Spleen (tissue), 11 donors: ENCODE data around the gene CXCL6. TPM values are rescaled to one million over a fixed set of nuclear protein-coding genes. Genes with fewer than 3 reads are reported as not detected.
A peak's percentile ranks its signal among the peaks of the same experiment; 100 is the strongest.

ENCODE experiments used
- DNase-seq: peaks from one replicate; pipeline ENCODE4 v3.0.0-alpha.2; 2020
- H3K27ac ChIP-seq, 8 donors: fragments of 200-600 bp; sonication (generic) in 7 of 8; 1 replicate in 4 of 8; 2 replicates in 4 of 8; pipeline versions ENCODE4 v1.5.0 to v1.8.0; 2016 to 2021; ENCODE audit warnings: inconsistent platforms in 4 of 8, mild to moderate bottlenecking in 4 of 8, moderate library complexity in 1 of 8
- H3K27me3 ChIP-seq, 7 donors: fragments of 200-600 bp; sonication (generic) in 6 of 7; replicated peaks in 1 of 7; 1 replicate in 4 of 7; 2 replicates in 3 of 7; pipeline versions ENCODE4 v1.5.0 to v1.8.0; 2016 to 2021; ENCODE audit warnings: inconsistent platforms in 3 of 7, mild to moderate bottlenecking in 1 of 7
- H3K36me3 ChIP-seq, 6 donors: fragments of 200-600 bp; sonication (generic) in 5 of 6; 1 replicate in 4 of 6; 2 replicates in 2 of 6; pipeline versions ENCODE4 v1.5.0 to v1.8.0; 2016 to 2021; ENCODE audit warnings: inconsistent platforms in 2 of 6
- H3K4me1 ChIP-seq, 6 donors: fragments of 200-600 bp; sonication (generic) in 5 of 6; 1 replicate in 3 of 6; 2 replicates in 3 of 6; pipeline versions ENCODE4 v1.5.0 to v1.8.0; 2016 to 2021; ENCODE audit warnings: inconsistent platforms in 3 of 6
- H3K4me3 ChIP-seq, 8 donors: fragments of 200-600 bp; sonication (generic) in 7 of 8; 1 replicate in 4 of 8; 2 replicates in 4 of 8; pipeline versions ENCODE4 v1.5.0 to v1.8.0; 2016 to 2021; ENCODE audit warnings: inconsistent platforms in 4 of 8, mild to moderate bottlenecking in 4 of 8, moderate library complexity in 2 of 8
- H3K9me3 ChIP-seq, 8 donors: fragments of 200-600 bp; sonication (generic) in 7 of 8; 1 replicate in 4 of 8; 2 replicates in 4 of 8; pipeline versions ENCODE4 v1.5.0 to v1.8.0; 2016 to 2021; ENCODE audit warnings: inconsistent platforms in 4 of 8
- CTCF ChIP-seq, 11 experiments: fragments of 200-600 bp in 7 of 11; fragments of 450-650 bp in 4 of 11; sonication (generic) in 4 of 11; IDR thresholded peaks in 8 of 11; conservative IDR thresholded peaks in 3 of 11; 1 replicate in 7 of 11; 2 replicates in 4 of 11; pipeline versions ENCODE4 v1.4.0 to v1.8.0; 2016 to 2021; ENCODE audit warnings: antibody characterized with exemption in 11 of 11, inconsistent platforms in 4 of 11, mild to moderate bottlenecking in 1 of 11
- POLR2A ChIP-seq, 3 donors: fragments of 450-650 bp; IDR thresholded peaks; one replicate each; pipeline ENCODE4 v1.5.1; 2017; ENCODE audit warnings: antibody characterized with exemption in 3 of 3, mild to moderate bottlenecking in 1 of 3
- POLR2AphosphoS5 ChIP-seq, 3 donors: sonication (generic); formaldehyde crosslinking; IDR thresholded peaks; one replicate each; pipeline ENCODE4 v1.5.1; 2017; ENCODE audit warnings: antibody characterized with exemption in 3 of 3
- WGBS, 5 donors: extraction: QIAGEN DNeasy Blood & Tissue Kit in 3 of 5; methylation state at CpG; one replicate each; pipeline versions ENCODE4 v1.1.5 to v1.1.7; 2013 to 2018; 5-methylcytosine and 5-hydroxymethylcytosine counted together
- intact Hi-C: fragments of 100-400 bp; cut with DNase I; formaldehyde crosslinking; loops from one replicate; pipeline ENCODE4 v1.15.0; 2023; ENCODE audit warnings: low total_unique reads
- polyA plus RNA-seq, 3 donors: library from polyadenylated mRNA; stranded (reverse); fragments of 200-250 nt; gene quantifications; one replicate each; pipeline ENCODE4 v1.2.1, GENCODE V29; 2013
- total RNA-seq, 7 donors: library from RNA; depleted of rRNA in 3 of 7; stranded (reverse); fragments of >200 nt in 3 of 7; fragmentation: NEBNext Ultra II Directional in 4 of 7; extraction: Animal tissue kit (Norgen Biotek cat#: 25700) in 4 of 7; gene quantifications; one replicate each; pipeline versions ENCODE4 v1.1.0 to v1.2.1, GENCODE V29; 2016 to 2021
- donor health status: healthy with polysubstance abuse.
- donor health status: DM: no; HTN: no; CAD: no; lungs with moderate emphysema.
- donor health status: DM: no; HTN: no; CAD: no.
- donor health status: Bipolar disorder and iron deficiency.
- donor health status: healthy.
- donor health status: DM: no; HTN: no; CAD: no.
- donor health status: DM: yes; HTN: yes; CAD: no.

Gene CXCL6
- total and polyA plus RNA-seq, 10 donors = 17.8 to 143 (median 62.8) TPM

- TF ChIP-seq POLR2A (IDR thresholded peaks at IDR 0.05) (no peak), POLR2AphosphoS5 (IDR thresholded peaks at IDR 0.05) (peak in 1 of 3 donors; percentile 20)
- Histone ChIP-seq H3K9me3 (no peaks in the 10 kb centered on the region), H3K36me3 (no peaks in the 10 kb centered on the region), H3K4me3 (peak overlapping the region; percentile 26 to 70 (median 42)), H3K27ac (peak overlapping the region in 7 of 8 donors; percentile 67 to 96 (median 84)), H3K27me3 (peaks cover 0 to 32% (median 9%) of the 10 kb centered on the region in 7 donors), H3K4me1 (peaks cover 0 to 63% (median 3%) of the 10 kb centered on the region in 6 donors)
- intact Hi-C loops = no loop called here
- WGBS, 5 donors = 50 to 85% (median 79%) methylated on average over 1 of the region's 1 CpG
- DNase-seq = no peak
Observed at GRCh38 chr4:73870768-73871167, 34.3 kb downstream of the CXCL6 start.

GRCh38 chr4:73871511-73872310, 35.2 kb downstream of the CXCL6 start:
- H3K36me3 ChIP-seq = no peaks in the 10 kb centered on the region
- WGBS, 5 donors = 65 to 84% (median 77%) methylated on average over 6 of the region's 6 CpGs
- H3K9me3 ChIP-seq = no peaks in the 10 kb centered on the region
- intact Hi-C loops = no loop called here
- H3K4me3 ChIP-seq = peak overlapping the region in 6 of 8 donors; percentile 11 to 70 (median 45)
- DNase-seq = no peak
- peak overlapping the region in 7 of 8 donors; percentile 67 to 96 (median 84) for H3K27ac ChIP-seq
- peaks cover 0 to 55% (median 3%) of the 10 kb centered on the region in 6 donors for H3K4me1 ChIP-seq
- H3K27me3 ChIP-seq = peaks cover 0 to 29% (median 9%) of the 10 kb centered on the region in 7 donors
- TF ChIP-seq CTCF (IDR thresholded peaks at IDR 0.05 in 8 of 11, conservative IDR thresholded peaks at IDR 0.05 in 3 of 11) = no peak
- TF ChIP-seq POLR2AphosphoS5 (IDR thresholded peaks at IDR 0.05) = no peak
- TF ChIP-seq POLR2A (IDR thresholded peaks at IDR 0.05) = no peak

GRCh38 chr4:73872316-73873108, 36.0 kb downstream of the CXCL6 start:
- peaks cover 0 to 29% (median 9%) of the 10 kb centered on the region in 7 donors for H3K27me3 ChIP-seq
- H3K36me3 ChIP-seq = no peaks in the 10 kb centered on the region
- H3K4me3 ChIP-seq = peak overlapping the region in 4 of 8 donors; percentile 39 to 70 (median 49)
- intact Hi-C loops = no loop called here
- H3K9me3 ChIP-seq = no peaks in the 10 kb centered on the region
- 0 to 15% (median 5%) methylated on average over 2 of the region's 2 CpGs for WGBS, 5 donors
- DNase-seq = no peak
- no peak for TF ChIP-seq CTCF (IDR thresholded peaks at IDR 0.05 in 8 of 11, conservative IDR thresholded peaks at IDR 0.05 in 3 of 11)
- TF ChIP-seq POLR2A (IDR thresholded peaks at IDR 0.05) = no peak
- peak in 1 of 3 donors; percentile 61 for TF ChIP-seq POLR2AphosphoS5 (IDR thresholded peaks at IDR 0.05)
- H3K27ac ChIP-seq = peak overlapping the region in 7 of 8 donors; percentile 67 to 96 (median 84)
- H3K4me1 ChIP-seq = peaks cover 0 to 55% (median 3%) of the 10 kb centered on the region in 6 donors

GRCh38 chr4:73874386-73874785, 37.9 kb downstream of the CXCL6 start:
- peak overlapping the region in 1 of 8 donors; percentile 70 for H3K4me3 ChIP-seq
- peaks cover 0 to 37% (median 0%) of the 10 kb centered on the region in 6 donors for H3K4me1 ChIP-seq
- WGBS, 5 donors = 31 to 58% (median 56%) methylated on average over 2 of the region's 2 CpGs
- DNase-seq = no peak
- no peaks in the 10 kb centered on the region for H3K36me3 ChIP-seq
- peaks cover 0 to 11% (median 3%) of the 10 kb centered on the region in 7 donors for H3K27me3 ChIP-seq
- H3K9me3 ChIP-seq = no peaks in the 10 kb centered on the region
- intact Hi-C loops = no loop called here
- no peak for TF ChIP-seq POLR2A (IDR thresholded peaks at IDR 0.05)
- TF ChIP-seq CTCF (IDR thresholded peaks at IDR 0.05 in 8 of 11, conservative IDR thresholded peaks at IDR 0.05 in 3 of 11) = no peak
- TF ChIP-seq POLR2AphosphoS5 (IDR thresholded peaks at IDR 0.05) = no peak
- peak overlapping the region in 7 of 8 donors; percentile 67 to 96 (median 84) for H3K27ac ChIP-seq
